ENCODE data around the gene STARD7.

- no peak for TF ChIP-seq CTCF (IDR thresholded peaks at IDR 0.05)
- no peak for TF ChIP-seq POLR2A (IDR thresholded peaks at IDR 0.05)
These were observed 24.4 kb downstream of the STARD7 start for GRCh38 chr2:96184188-96184587.

All from right lobe of liver (tissue), 4 donors.